Calu3 (cell line): Measurements from ENCODE around the gene FAM24A. TPM values are rescaled to one million over a fixed set of nuclear protein-coding genes. Genes with fewer than 3 reads are reported as not detected.

ENCODE experiments used
- BruUV-seq: library from RNA; stranded (reverse); fragments of 400-500 nt; replicated peaks from 2 replicates; lab custom pipeline; 2021; lab: Mats Ljungman, UMichigan
- CTCF ChIA-PET: fragments of 300-600 bp; sonication (Branson Sonifier 250); formaldehyde crosslinking; loops from one replicate; lab custom pipeline; 2022; ENCODE audit warnings: antibody characterized with exemption; lab: Charles Lee
- DNase-seq: peaks from one replicate; pipeline ENCODE4 v3.0.0; 2022
- H3K27ac Mint-ChIP-seq: one replicate; pipeline ENCODE4 v1.8.0; 2022; ENCODE audit warnings: mixed read lengths; ENCODE audit not compliant: unreplicated experiment
- H3K27me3 Mint-ChIP-seq: one replicate; pipeline ENCODE4 v1.8.0; 2022; ENCODE audit warnings: mixed read lengths; ENCODE audit not compliant: unreplicated experiment
- H3K36me3 Mint-ChIP-seq: one replicate; pipeline ENCODE4 v1.8.0; 2022; ENCODE audit warnings: mild to moderate bottlenecking, moderate library complexity, mixed read lengths; ENCODE audit not compliant: insufficient read depth, unreplicated experiment
- H3K4me1 Mint-ChIP-seq: one replicate; pipeline ENCODE4 v1.8.0; 2022; ENCODE audit warnings: mild to moderate bottlenecking, low read depth, mixed read lengths; ENCODE audit not compliant: unreplicated experiment
- H3K4me3 Mint-ChIP-seq: one replicate; pipeline ENCODE4 v1.8.0; 2022; ENCODE audit warnings: mild to moderate bottlenecking, low read depth, moderate library complexity, mixed read lengths; ENCODE audit not compliant: unreplicated experiment
- H3K9me3 Mint-ChIP-seq: one replicate; pipeline ENCODE4 v1.8.0; 2022; ENCODE audit warnings: low read depth, mixed read lengths; ENCODE audit not compliant: unreplicated experiment
- CTCF ChIP-seq: fragments of 200-600 bp; IDR thresholded peaks from one replicate; pipeline ENCODE4 v1.8.0; 2022; ENCODE audit warnings: antibody characterized with exemption; ENCODE audit not compliant: unreplicated experiment
- intact Hi-C: fragments of 100-400 bp; cut with micrococcal nuclease; formaldehyde crosslinking; loops from one replicate; pipeline ENCODE4 v1.10.0; 2022; ENCODE audit not compliant: unreplicated experiment
- total RNA-seq: library from RNA; stranded (reverse); gene quantifications from 2 replicates; pipeline ENCODE4 v1.2.3, GENCODE V29; 2022

FAM24A gene
- total RNA-seq, 1 experiment from 2014 or later = not detected

GRCh38 chr10:122955892-122956291 is 45.5 kb downstream of the FAM24A start:
- CTCF ChIA-PET = no interaction called here
- intact Hi-C loops = no loop called here
- BruUV-seq = no TSS peak
- H3K36me3 Mint-ChIP-seq = peaks cover 22% of the 10 kb centered on the region
- no peaks in the 10 kb centered on the region for H3K27me3 Mint-ChIP-seq
- no peaks in the 10 kb centered on the region for H3K4me1 Mint-ChIP-seq
- no peak overlapping the region for H3K27ac Mint-ChIP-seq
- DNase-seq = no peak
- TF ChIP-seq CTCF = no peak
- no peaks in the 10 kb centered on the region for H3K9me3 Mint-ChIP-seq
- no peak overlapping the region for H3K4me3 Mint-ChIP-seq

GRCh38 chr10:122957474-122957873 is 47.1 kb downstream of the FAM24A start:
- no peaks in the 10 kb centered on the region for H3K4me1 Mint-ChIP-seq
- H3K36me3 Mint-ChIP-seq = peaks cover 22% of the 10 kb centered on the region
- no peak for DNase-seq
- intact Hi-C loops = no loop called here
- BruUV-seq = no TSS peak
- no peak for TF ChIP-seq CTCF
- H3K27ac Mint-ChIP-seq = no peak overlapping the region
- no peaks in the 10 kb centered on the region for H3K9me3 Mint-ChIP-seq
- no peak overlapping the region for H3K4me3 Mint-ChIP-seq
- H3K27me3 Mint-ChIP-seq = no peaks in the 10 kb centered on the region
- CTCF ChIA-PET = no interaction called here

GRCh38 chr10:122962405-122962804 is 52.0 kb downstream of the FAM24A start:
- CTCF ChIA-PET = no interaction called here
- no TSS peak for BruUV-seq
- Mint-ChIP-seq H3K4me1 (no peaks in the 10 kb centered on the region), H3K9me3 (no peaks in the 10 kb centered on the region), H3K4me3 (no peak overlapping the region), H3K36me3 (no peaks in the 10 kb centered on the region), H3K27ac (no peak overlapping the region), H3K27me3 (no peaks in the 10 kb centered on the region)
- DNase-seq = no peak
- intact Hi-C loops = no loop called here
- no peak for TF ChIP-seq CTCF

Other genes with a start within 250 kb of the FAM24A start
- gene C10orf120, start 210.8 kb upstream of the FAM24A start, total RNA-seq = not detected in 2 replicates
- gene CUZD1, start 64.8 kb upstream of the FAM24A start, total RNA-seq = 0.93 and 1.5 TPM in 2 replicates
- 5.1 and 6.3 TPM in 2 replicates for gene FAM24B, start 31.0 kb upstream of the FAM24A start, total RNA-seq
- gene C10orf88, start 43.6 kb downstream of the FAM24A start, total RNA-seq = 7.8 and 8.3 TPM in 2 replicates
- 1.2 and 3.3 TPM in 2 replicates for gene PSTK, start 69.8 kb downstream of the FAM24A start, total RNA-seq
- 5.8 and 9.2 TPM in 2 replicates for gene IKZF5, start 98.2 kb downstream of the FAM24A start, total RNA-seq
- gene ACADSB, start 98.4 kb downstream of the FAM24A start, total RNA-seq = 8.7 and 11.3 TPM in 2 replicates
- not detected in 2 replicates for gene HMX3, start 225.4 kb downstream of the FAM24A start, total RNA-seq
- gene HMX2, start 237.5 kb downstream of the FAM24A start, total RNA-seq = not detected in 2 replicates
- gene BUB3, start 243.8 kb downstream of the FAM24A start, total RNA-seq = 112 and 113 TPM in 2 replicates